SU-DHL-6 (cell line): Measurements from ENCODE around the gene TBL2.
"Not testable (repeated sequence)": the region's sequence is repeated elsewhere in the genome, so short reads cannot be mapped to it uniquely, and the experiment has no call there.

ENCODE experiments used
- H2AFZ ChIP-seq: fragments of 200-600 bp; sonication (generic); 2 replicates; pipeline ENCODE4 v1.6.1; 2014; ENCODE audit warnings: low read depth, mild to moderate bottlenecking, moderate library complexity, mixed read lengths, antibody characterized with exemption, low read length; ENCODE audit not compliant: severe bottlenecking
- H3F3A ChIP-seq: fragments of 200-600 bp; shearing (Covaris generic); 2 replicates; pipeline ENCODE4 v1.6.0; 2016; ENCODE audit warnings: antibody characterized with exemption, mild to moderate bottlenecking; ENCODE audit not compliant: insufficient read depth
- H3K27ac ChIP-seq: fragments of 200-600 bp; sonication (generic); 2 replicates; pipeline ENCODE4 v1.5.1; 2016; ENCODE audit warnings: low read depth, mild to moderate bottlenecking, low read length, moderate library complexity, mixed read lengths
- H3K27me3 ChIP-seq: fragments of 200-600 bp; sonication (generic), shearing (Covaris generic); 2 replicates; pipeline ENCODE4 v1.6.0; 2014; ENCODE audit warnings: mild to moderate bottlenecking, low read length
- H3K36me3 ChIP-seq: fragments of 200-600 bp; sonication (generic); 2 replicates; pipeline ENCODE4 v1.6.1; 2014; ENCODE audit warnings: mild to moderate bottlenecking, low read length, mixed read lengths
- H3K4me2 ChIP-seq: fragments of 300-600, 200-600 bp; shearing (Covaris generic), sonication (generic); 2 replicates; pipeline ENCODE4 v1.6.0; 2014; ENCODE audit warnings: low read length, low read depth, mild to moderate bottlenecking; ENCODE audit not compliant: poor library complexity, severe bottlenecking
- H3K4me3 ChIP-seq: fragments of 200-600 bp; sonication (generic); 2 replicates; pipeline ENCODE4 v1.5.1; 2014; ENCODE audit warnings: antibody characterized with exemption, low read length, mild to moderate bottlenecking, mixed read lengths; ENCODE audit not compliant: insufficient read depth, poor library complexity, severe bottlenecking
- H3K79me2 ChIP-seq: fragments of 200-600 bp; sonication (generic); 2 replicates; pipeline ENCODE4 v1.6.1; 2014; ENCODE audit warnings: mild to moderate bottlenecking, low read length, moderate library complexity; ENCODE audit not compliant: insufficient read depth
- H3K9ac ChIP-seq: fragments of 200-600 bp; sonication (generic); 2 replicates; pipeline ENCODE4 v1.7.0; 2014; ENCODE audit warnings: mild to moderate bottlenecking, low read length
- H3K9me2 ChIP-seq: fragments of 200-600 bp; sonication (generic); replicated peaks from 2 replicates; pipeline ENCODE4 v1.6.1; 2014; ENCODE audit warnings: low read length; ENCODE audit not compliant: insufficient read depth
- H3K9me3 ChIP-seq: fragments of 200-600 bp; sonication (generic); 2 replicates; pipeline ENCODE4 v1.6.1; 2014; ENCODE audit warnings: low read length, mixed read lengths; ENCODE audit not compliant: insufficient read depth
- H4K20me1 ChIP-seq: fragments of 200-600 bp; sonication (generic); 2 replicates; pipeline ENCODE4 v1.6.1; 2014; ENCODE audit warnings: low read depth, mild to moderate bottlenecking, antibody characterized with exemption, low read length, moderate library complexity, mixed read lengths
- EZH2phosphoT487 ChIP-seq: fragments of 200-600 bp; sonication (generic), shearing (Covaris generic); conservative IDR thresholded peaks from 2 replicates; pipeline ENCODE4 v1.6.1; 2018; ENCODE audit warnings: mild to moderate bottlenecking, antibody characterized with exemption, low read length, moderate library complexity, mixed read lengths
- TF ChIP-seq, protein P1 (sequence below): fragments of 200-600 bp; sonication (generic); IDR thresholded peaks from one replicate; pipeline ENCODE4 v1.5.1; 2017; ENCODE audit warnings: antibody characterized with exemption, mild to moderate bottlenecking, low read length, moderate library complexity; ENCODE audit not compliant: insufficient read depth, poor library complexity, severe bottlenecking

Gene TBL2

DNA sequence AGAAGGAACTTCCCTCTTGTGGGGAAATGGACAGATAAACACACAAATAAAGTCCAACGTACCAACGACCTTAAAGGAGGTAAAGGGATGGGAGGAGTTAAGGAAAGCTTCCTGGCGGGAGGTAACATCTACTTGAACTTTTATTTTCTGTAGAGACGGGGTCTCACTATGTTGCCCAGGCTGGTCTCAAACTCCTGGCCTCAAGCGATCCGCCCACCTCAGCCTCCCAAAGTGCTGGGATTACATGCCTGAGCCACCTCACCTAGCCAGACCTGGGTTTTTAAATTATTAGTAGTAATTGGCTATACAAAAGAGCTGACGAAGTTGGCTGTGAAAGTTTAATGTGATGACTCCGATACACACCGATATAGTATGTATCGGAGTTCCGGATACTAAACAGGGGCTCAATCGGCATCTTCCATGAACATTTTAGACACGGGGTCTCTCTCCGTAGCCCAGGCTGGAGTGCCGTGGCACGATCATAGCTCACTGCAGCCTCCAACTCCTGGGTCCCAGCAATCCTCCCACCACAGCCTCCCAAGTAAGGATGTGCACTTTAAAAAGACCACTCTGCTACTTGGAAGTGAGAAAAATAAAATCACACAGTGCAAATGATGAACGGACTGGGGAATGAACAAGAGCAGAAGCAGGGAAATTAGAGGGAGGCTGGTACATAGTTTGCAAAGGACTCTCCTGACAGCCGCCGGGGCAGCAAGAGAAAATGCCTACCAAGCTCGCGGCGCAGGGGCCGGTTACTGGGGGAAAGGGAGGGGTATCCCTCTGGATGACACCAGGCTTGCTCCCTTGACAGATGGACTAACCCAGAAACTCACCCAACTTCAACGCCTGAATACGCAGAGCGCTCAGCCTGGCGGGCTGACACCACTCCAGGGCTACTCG is 21.9 kb downstream of the TBL2 start:
- Histone ChIP-seq H3K9ac (peak overlapping the region; percentile 79), H3K4me3 (peak overlapping the region; percentile 91), H3K36me3 (no peaks in the 10 kb centered on the region), H3K27me3 (no peaks in the 10 kb centered on the region), H2AFZ (peak overlapping the region; percentile 17), H3K4me2 (peak overlapping the region; percentile 75), H3K79me2 (peaks cover 53% of the 10 kb centered on the region), H3F3A (no peaks in the 10 kb centered on the region), H3K9me2 (no peaks in the 10 kb centered on the region), H3K9me3 (no peaks in the 10 kb centered on the region), H4K20me1 (no peaks in the 10 kb centered on the region; the same call in 1 of the 2 replicates), H3K27ac (peak overlapping the region; percentile 41)
- TF ChIP-seq EZH2phosphoT487, result no peak
- TF ChIP-seq, protein P1, sequence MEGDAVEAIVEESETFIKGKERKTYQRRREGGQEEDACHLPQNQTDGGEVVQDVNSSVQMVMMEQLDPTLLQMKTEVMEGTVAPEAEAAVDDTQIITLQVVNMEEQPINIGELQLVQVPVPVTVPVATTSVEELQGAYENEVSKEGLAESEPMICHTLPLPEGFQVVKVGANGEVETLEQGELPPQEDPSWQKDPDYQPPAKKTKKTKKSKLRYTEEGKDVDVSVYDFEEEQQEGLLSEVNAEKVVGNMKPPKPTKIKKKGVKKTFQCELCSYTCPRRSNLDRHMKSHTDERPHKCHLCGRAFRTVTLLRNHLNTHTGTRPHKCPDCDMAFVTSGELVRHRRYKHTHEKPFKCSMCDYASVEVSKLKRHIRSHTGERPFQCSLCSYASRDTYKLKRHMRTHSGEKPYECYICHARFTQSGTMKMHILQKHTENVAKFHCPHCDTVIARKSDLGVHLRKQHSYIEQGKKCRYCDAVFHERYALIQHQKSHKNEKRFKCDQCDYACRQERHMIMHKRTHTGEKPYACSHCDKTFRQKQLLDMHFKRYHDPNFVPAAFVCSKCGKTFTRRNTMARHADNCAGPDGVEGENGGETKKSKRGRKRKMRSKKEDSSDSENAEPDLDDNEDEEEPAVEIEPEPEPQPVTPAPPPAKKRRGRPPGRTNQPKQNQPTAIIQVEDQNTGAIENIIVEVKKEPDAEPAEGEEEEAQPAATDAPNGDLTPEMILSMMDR, result no peak

DNA sequence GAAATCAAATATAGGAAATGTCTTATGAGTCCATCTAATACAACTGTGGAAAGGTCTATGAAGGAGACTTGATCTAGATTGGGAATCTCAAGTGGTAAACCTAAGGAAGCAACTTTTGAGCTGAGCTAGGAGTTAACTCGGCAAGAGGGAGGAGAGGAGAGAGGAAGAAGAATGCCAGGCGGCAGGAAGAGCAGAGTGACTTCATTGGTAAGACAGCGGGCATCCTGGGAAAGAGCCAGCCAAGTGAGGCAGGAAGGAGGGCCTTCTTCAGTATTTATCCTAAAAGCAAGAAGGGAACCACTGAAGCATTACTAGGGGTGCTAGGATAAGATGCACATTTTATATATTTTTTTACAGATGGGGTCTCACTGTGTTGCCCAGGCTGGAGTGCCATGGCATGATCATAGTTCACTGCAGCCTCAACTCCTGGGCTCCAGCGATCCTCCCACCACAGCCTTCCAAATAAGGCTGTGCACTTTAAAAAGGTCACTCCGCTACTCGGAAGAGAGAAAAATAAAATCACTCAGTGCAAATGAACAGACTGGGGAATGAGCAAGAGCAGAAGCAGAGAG is 22.9 kb downstream of the TBL2 start:
- Histone ChIP-seq H3K79me2 (peaks cover 58% of the 10 kb centered on the region), H3K9me2 (no peaks in the 10 kb centered on the region), H3K9me3 (no peaks in the 10 kb centered on the region), H4K20me1 (no peaks in the 10 kb centered on the region; the same call in 1 of the 2 replicates), H3K4me2 (peak overlapping the region; percentile 75), H3F3A (no peaks in the 10 kb centered on the region), H3K36me3 (no peaks in the 10 kb centered on the region), H3K27ac (no peak overlapping the region), H3K9ac (peak overlapping the region; percentile 79), H2AFZ (no peak overlapping the region), H3K27me3 (no peaks in the 10 kb centered on the region), H3K4me3 (peak overlapping the region; percentile 91)
- TF ChIP-seq EZH2phosphoT487, result no peak
- TF ChIP-seq, protein P1, result no peak

DNA sequence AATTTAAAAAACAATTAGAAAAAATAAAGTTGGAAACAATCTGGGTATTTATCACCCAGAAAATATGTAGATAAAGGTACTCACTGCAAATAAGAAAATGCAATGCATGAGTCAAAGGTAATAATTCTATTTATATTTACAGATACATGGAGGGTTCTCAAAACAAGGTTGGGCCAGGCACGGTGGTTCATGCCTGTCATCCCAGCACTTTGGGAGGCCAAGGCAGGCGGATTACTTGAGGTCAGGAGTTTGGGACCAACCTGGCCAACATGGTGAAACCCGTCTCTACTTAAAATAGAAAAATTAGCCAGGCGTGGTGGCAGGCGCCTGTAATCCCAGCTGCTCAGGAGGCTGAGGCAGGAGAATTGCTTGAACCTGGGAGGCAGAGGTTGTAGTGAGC is 28.3 kb downstream of the TBL2 start:
- H3F3A ChIP-seq, H3K4me3 ChIP-seq, H3K9me3 ChIP-seq, H3K9ac ChIP-seq, H3K9me2 ChIP-seq, H3K27me3 ChIP-seq, H3K36me3 ChIP-seq, H2AFZ ChIP-seq, H3K27ac ChIP-seq, H3K4me2 ChIP-seq, H4K20me1 ChIP-seq: not testable (repeated sequence)
- peaks cover 84% of the 10 kb centered on the region for H3K79me2 ChIP-seq

DNA sequence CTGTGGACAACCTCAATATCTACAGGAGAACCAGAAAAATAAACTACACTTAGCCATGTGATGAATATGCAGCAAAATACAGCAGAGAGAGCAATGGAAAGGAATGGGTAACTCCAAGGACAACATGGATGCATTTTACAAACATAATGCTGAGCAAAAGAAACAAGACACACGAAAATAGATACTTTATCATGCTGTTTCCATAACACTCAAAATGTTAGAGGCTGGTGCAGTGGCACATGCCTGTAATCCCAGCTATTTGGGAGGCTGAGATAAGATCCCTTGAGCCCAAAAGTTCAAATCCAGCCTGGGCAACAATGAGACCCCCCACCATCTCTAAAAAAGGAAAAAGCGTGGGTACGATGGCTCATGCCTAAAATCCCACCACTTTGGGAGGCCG is 29.2 kb downstream of the TBL2 start:
- H3K4me2 ChIP-seq, result no peak overlapping the region
- H3K9ac ChIP-seq, result no peak overlapping the region
- H4K20me1 ChIP-seq, result no peaks in the 10 kb centered on the region
- peaks cover 81% of the 10 kb centered on the region for H3K79me2 ChIP-seq
- H3K9me2 ChIP-seq, result no peaks in the 10 kb centered on the region
- no peaks in the 10 kb centered on the region for H3K27me3 ChIP-seq
- no peak overlapping the region for H3K4me3 ChIP-seq
- H3F3A ChIP-seq, result no peaks in the 10 kb centered on the region
- no peak overlapping the region for H3K27ac ChIP-seq
- H3K36me3 ChIP-seq, result peaks cover 9% of the 10 kb centered on the region; the same call in 1 of the 2 replicates
- no peak for TF ChIP-seq EZH2phosphoT487
- no peaks in the 10 kb centered on the region for H3K9me3 ChIP-seq
- H2AFZ ChIP-seq, result no peak overlapping the region
